GM19025 (cell line): ENCODE data around the gene BCOR.

Source experiments
- ATAC-seq: cut with Tn5 transposase; IDR thresholded peaks from one replicate; pipeline ENCODE4 v1.9.1; 2021; ENCODE audit warnings: mild to moderate bottlenecking, low read depth, moderate library complexity; ENCODE audit not compliant: unreplicated experiment

Gene BCOR

GRCh38 chrX:40086569-40087335 lies 11.0 kb downstream of the BCOR start:
- no peak for ATAC-seq

GRCh38 chrX:40085714-40086113 lies 12.0 kb downstream of the BCOR start:
- no peak for ATAC-seq

GRCh38 chrX:40085102-40085551 lies 12.6 kb downstream of the BCOR start:
- ATAC-seq = no peak

- ATAC-seq = no peak
Observed at GRCh38 chrX:40084471-40085101, 13.2 kb downstream of the BCOR start.

- no peak for ATAC-seq
Observed at GRCh38 chrX:40083979-40084359, 13.8 kb downstream of the BCOR start.

GRCh38 chrX:40083120-40083978 lies 14.4 kb downstream of the BCOR start:
- ATAC-seq = no peak

GRCh38 chrX:40082447-40083119 lies 15.2 kb downstream of the BCOR start:
- no peak for ATAC-seq

GRCh38 chrX:40081679-40082068 lies 16.1 kb downstream of the BCOR start:
- ATAC-seq = no peak

- no peak for ATAC-seq
Observed at GRCh38 chrX:40080894-40081678, 16.7 kb downstream of the BCOR start.

- no peak for ATAC-seq
Observed at GRCh38 chrX:40079572-40079971, 18.2 kb downstream of the BCOR start.

- no peak for ATAC-seq
Observed at GRCh38 chrX:40078489-40079227, 19.1 kb downstream of the BCOR start.

GRCh38 chrX:40077906-40078305 lies 19.9 kb downstream of the BCOR start:
- ATAC-seq = no peak

GRCh38 chrX:40076750-40077575 lies 20.8 kb downstream of the BCOR start:
- ATAC-seq = no peak

- no peak for ATAC-seq
Observed at GRCh38 chrX:40074959-40075332, 22.8 kb downstream of the BCOR start.

- ATAC-seq = no peak
Observed at GRCh38 chrX:40074080-40074958, 23.4 kb downstream of the BCOR start.

GRCh38 chrX:40073439-40074054 lies 24.2 kb downstream of the BCOR start:
- ATAC-seq = no peak

GRCh38 chrX:40072246-40072645 lies 25.5 kb downstream of the BCOR start:
- no peak for ATAC-seq
